Ishikawa (cell line): Measurements from ENCODE around the gene TUBA1B.

Source experiments
- CREB1 ChIP-seq: IDR thresholded peaks from 2 replicates; pipeline ENCODE4 v1.6.1; 2012; ENCODE audit warnings: low read depth
- EGR1 ChIP-seq: IDR thresholded peaks from 2 replicates; pipeline ENCODE4 v1.6.1; 2012
- FOXM1 ChIP-seq: IDR thresholded peaks from 2 replicates; pipeline ENCODE4 v1.6.1; 2012; ENCODE audit warnings: low read depth, borderline replicate concordance
- RAD21 ChIP-seq: IDR thresholded peaks from 2 replicates; pipeline ENCODE4 v1.6.1; 2012; ENCODE audit warnings: low read depth
- TAF1 ChIP-seq: IDR thresholded peaks from 2 replicates; pipeline ENCODE4 v1.6.1; 2012; ENCODE audit warnings: low read depth, mild to moderate bottlenecking
- TCF12 ChIP-seq: IDR thresholded peaks from 2 replicates; pipeline ENCODE4 v1.6.1; 2012; ENCODE audit warnings: low read depth
- YY1 ChIP-seq: IDR thresholded peaks from 2 replicates; pipeline ENCODE4 v1.6.1; 2012; ENCODE audit warnings: low read depth
- ZBTB7A ChIP-seq: IDR thresholded peaks from 2 replicates; pipeline ENCODE4 v1.6.1; 2012; ENCODE audit warnings: low read depth
- TF ChIP-seq, protein P1 (sequence below): IDR thresholded peaks from 2 replicates; pipeline ENCODE4 v1.6.1; 2012
- TF ChIP-seq, protein P2 (sequence below): IDR thresholded peaks from 2 replicates; pipeline ENCODE4 v1.6.1; 2012; ENCODE audit warnings: low read depth, mild to moderate bottlenecking

GRCh38 chr12:49137476-49137875 is 6.3 kb upstream of the TUBA1B start:
- TF ChIP-seq YY1 (no peak), FOXM1 (no peak), ZBTB7A (no peak), TCF12 (no peak), RAD21 (no peak), TAF1 (no peak), CREB1 (no peak), EGR1 (no peak)
- TF ChIP-seq, protein P1, sequence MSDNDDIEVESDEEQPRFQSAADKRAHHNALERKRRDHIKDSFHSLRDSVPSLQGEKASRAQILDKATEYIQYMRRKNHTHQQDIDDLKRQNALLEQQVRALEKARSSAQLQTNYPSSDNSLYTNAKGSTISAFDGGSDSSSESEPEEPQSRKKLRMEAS = no peak
- TF ChIP-seq, protein P2, sequence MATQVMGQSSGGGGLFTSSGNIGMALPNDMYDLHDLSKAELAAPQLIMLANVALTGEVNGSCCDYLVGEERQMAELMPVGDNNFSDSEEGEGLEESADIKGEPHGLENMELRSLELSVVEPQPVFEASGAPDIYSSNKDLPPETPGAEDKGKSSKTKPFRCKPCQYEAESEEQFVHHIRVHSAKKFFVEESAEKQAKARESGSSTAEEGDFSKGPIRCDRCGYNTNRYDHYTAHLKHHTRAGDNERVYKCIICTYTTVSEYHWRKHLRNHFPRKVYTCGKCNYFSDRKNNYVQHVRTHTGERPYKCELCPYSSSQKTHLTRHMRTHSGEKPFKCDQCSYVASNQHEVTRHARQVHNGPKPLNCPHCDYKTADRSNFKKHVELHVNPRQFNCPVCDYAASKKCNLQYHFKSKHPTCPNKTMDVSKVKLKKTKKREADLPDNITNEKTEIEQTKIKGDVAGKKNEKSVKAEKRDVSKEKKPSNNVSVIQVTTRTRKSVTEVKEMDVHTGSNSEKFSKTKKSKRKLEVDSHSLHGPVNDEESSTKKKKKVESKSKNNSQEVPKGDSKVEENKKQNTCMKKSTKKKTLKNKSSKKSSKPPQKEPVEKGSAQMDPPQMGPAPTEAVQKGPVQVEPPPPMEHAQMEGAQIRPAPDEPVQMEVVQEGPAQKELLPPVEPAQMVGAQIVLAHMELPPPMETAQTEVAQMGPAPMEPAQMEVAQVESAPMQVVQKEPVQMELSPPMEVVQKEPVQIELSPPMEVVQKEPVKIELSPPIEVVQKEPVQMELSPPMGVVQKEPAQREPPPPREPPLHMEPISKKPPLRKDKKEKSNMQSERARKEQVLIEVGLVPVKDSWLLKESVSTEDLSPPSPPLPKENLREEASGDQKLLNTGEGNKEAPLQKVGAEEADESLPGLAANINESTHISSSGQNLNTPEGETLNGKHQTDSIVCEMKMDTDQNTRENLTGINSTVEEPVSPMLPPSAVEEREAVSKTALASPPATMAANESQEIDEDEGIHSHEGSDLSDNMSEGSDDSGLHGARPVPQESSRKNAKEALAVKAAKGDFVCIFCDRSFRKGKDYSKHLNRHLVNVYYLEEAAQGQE = no peak
